ENCODE measurements around the gene KLHL25. TPM values are rescaled to one million over a fixed set of nuclear protein-coding genes. Genes with fewer than 3 reads are reported as not detected.

KLHL25 gene
- total RNA-seq, 2 donors from 2014 or later = 10.0 to 10.3 TPM

GRCh38 chr15:85781099-85781498, 13.6 kb downstream of the KLHL25 start:
- DNase-seq (ENCODE audit: low spot score) = no peak
- intact Hi-C loops (cut with DNase I) = no loop called here

GRCh38 chr15:85780225-85780985, 14.3 kb downstream of the KLHL25 start:
- intact Hi-C loops (cut with DNase I) = no loop called here

GRCh38 chr15:85779249-85779648, 15.5 kb downstream of the KLHL25 start:
- intact Hi-C loops (cut with DNase I) = no loop called here
- DNase-seq (ENCODE audit: low spot score) = no peak

More at GRCh38 chr15:85780225-85780985, 14.3 kb downstream of the KLHL25 start:
- no peak for DNase-seq (ENCODE audit: low spot score)

GRCh38 chr15:85778107-85778776, 16.5 kb downstream of the KLHL25 start:
- intact Hi-C loops (cut with DNase I) = loop anchor here in 1 of 2 donors (1.0 kb wide), 1 partner anchor 27 kb away; no protein-coding TSS in a partner anchor
- DNase-seq (ENCODE audit: low spot score) = peak; percentile 78

GRCh38 chr15:85777250-85778106, 17.2 kb downstream of the KLHL25 start:
- intact Hi-C loops (cut with DNase I) = loop anchor here in 1 of 2 donors (1.0 kb wide), 1 partner anchor 26 kb away; no protein-coding TSS in a partner anchor

GRCh38 chr15:85773970-85774369, 20.8 kb downstream of the KLHL25 start:
- no peak for DNase-seq (ENCODE audit: low spot score)
- intact Hi-C loops (cut with DNase I) = no loop called here

More at GRCh38 chr15:85777250-85778106, 17.2 kb downstream of the KLHL25 start:
- DNase-seq (ENCODE audit: low spot score) = peak; percentile 84

- DNase-seq (ENCODE audit: low spot score) = no peak
- intact Hi-C loops (cut with DNase I) = no loop called here
Measured at GRCh38 chr15:85773249-85773648, 21.5 kb downstream of the KLHL25 start.

- DNase-seq (ENCODE audit: low spot score) = no peak
- intact Hi-C loops (cut with DNase I) = no loop called here
Measured at GRCh38 chr15:85772668-85773067, 22.1 kb downstream of the KLHL25 start.

GRCh38 chr15:85771781-85772445, 22.8 kb downstream of the KLHL25 start:
- DNase-seq (ENCODE audit: low spot score) = peak; percentile 93
- intact Hi-C loops (cut with DNase I) = no loop called here

GRCh38 chr15:85771271-85771670, 23.5 kb downstream of the KLHL25 start:
- no peak for DNase-seq (ENCODE audit: low spot score)
- intact Hi-C loops (cut with DNase I) = no loop called here

- DNase-seq (ENCODE audit: low spot score) = peak; percentile 80
- intact Hi-C loops (cut with DNase I) = no loop called here
Measured at GRCh38 chr15:85770096-85771041, 24.4 kb downstream of the KLHL25 start.

- peak; percentile 79 for DNase-seq (ENCODE audit: low spot score)
- intact Hi-C loops (cut with DNase I) = no loop called here
Measured at GRCh38 chr15:85769182-85769900, 25.4 kb downstream of the KLHL25 start.

- intact Hi-C loops (cut with DNase I) = no loop called here
- peak; percentile 55 for DNase-seq (ENCODE audit: low spot score)
Measured at GRCh38 chr15:85768595-85769168, 26.0 kb downstream of the KLHL25 start.

GRCh38 chr15:85767785-85768529, 26.8 kb downstream of the KLHL25 start:
- peak; percentile 73 for DNase-seq (ENCODE audit: low spot score)
- intact Hi-C loops (cut with DNase I) = no loop called here

GRCh38 chr15:85766001-85766831, 28.5 kb downstream of the KLHL25 start:
- intact Hi-C loops (cut with DNase I) = no loop called here
- DNase-seq (ENCODE audit: low spot score) = peak; percentile 55

Data from posterior vena cava (tissue), 2 donors.